A549 (cell line): Measurements from ENCODE around the gene TEKT3. TPM values are rescaled to one million over a fixed set of nuclear protein-coding genes. Genes with fewer than 3 reads are reported as not detected.

Source experiments
- ATAC-seq, 2 experiments: fragments of 200-7000 bp in 1 of 2; fragments of >200 bp in 1 of 2; cut with Nextera tagmentation in 1 of 2; cut with Tn5 transposase in 1 of 2; 3 replicates each; pipeline versions ENCODE4 v1.8.0 to v1.9.1; 2018 to 2020; ENCODE audit warnings: mild to moderate bottlenecking in 1 of 2, moderate library complexity in 1 of 2
- CTCF ChIA-PET: fragments of 300-600 bp; sonication (Branson Sonifier 250); formaldehyde crosslinking; extraction: SDS; loops from one replicate; lab custom pipeline; 2021; ENCODE audit warnings: antibody characterized with exemption, inconsistent platforms; lab: Yijun Ruan, JAX
- POLR2A ChIA-PET: fragments of 350-600 bp; formaldehyde crosslinking; extraction: SDS; loops from one replicate; lab custom pipeline; 2021; ENCODE audit warnings: antibody characterized with exemption, inconsistent platforms; lab: Yijun Ruan, JAX
- DNase-seq, 2 experiments: peaks; one replicate each; pipeline versions ENCODE4 v3.0.0 to v3.0.0-alpha.2; 2011 to 2016; ENCODE audit warnings: low read depth in 1 of 2, low spot score in 1 of 2
- FAIRE-seq: peaks from 2 replicates; lab custom pipeline; 2011; peaks lifted over from hg19 to GRCh38; lab: Jason Lieb, UNC
- H3K27ac ChIP-seq, 2 experiments: fragments of >200 bp; sonication (Bioruptor Twin); formaldehyde crosslinking; 3 replicates each; pipeline ENCODE4 v1.5.1; 2016 to 2017
- H3K4me1 ChIP-seq: fragments of >200 bp; sonication (Bioruptor Twin); formaldehyde crosslinking; 3 replicates; pipeline ENCODE4 v1.6.1; 2016
- H3K4me2 ChIP-seq: fragments of >200 bp; sonication (Bioruptor Twin); formaldehyde crosslinking; 3 replicates; pipeline ENCODE4 v1.6.1; 2016
- H3K4me3 ChIP-seq: fragments of >200 bp; sonication (Bioruptor Twin); formaldehyde crosslinking; 3 replicates; pipeline ENCODE4 v1.5.1; 2016
- H3K9me3 ChIP-seq: fragments of >200 bp; sonication (Bioruptor Twin); formaldehyde crosslinking; 3 replicates; pipeline ENCODE4 v1.6.1; 2016
- CBX2 ChIP-seq: fragments of 200-600 bp; sonication (generic); IDR thresholded peaks from 2 replicates; pipeline ENCODE4 v1.6.1; 2016; ENCODE audit warnings: low read depth, mild to moderate bottlenecking, borderline replicate concordance
- CBX8 ChIP-seq: fragments of 200-600 bp; sonication (generic); IDR thresholded peaks from 2 replicates; pipeline ENCODE4 v1.6.1; 2016
- CEBPB ChIP-seq, 2 experiments: fragments of >200 bp in 1 of 2; sonication (Bioruptor Twin) in 1 of 2; formaldehyde crosslinking in 1 of 2; IDR thresholded peaks; 2 replicates each; pipeline ENCODE4 v1.6.1; 2012 to 2016
- CHD2 ChIP-seq: fragments of 150-350 bp; IDR thresholded peaks from 2 replicates; pipeline ENCODE4 v1.6.1; 2014; ENCODE audit warnings: low read length; ENCODE audit not compliant: partially characterized antibody
- CHD4 ChIP-seq: fragments of 200-600 bp; sonication (generic); IDR thresholded peaks from 2 replicates; pipeline ENCODE4 v1.6.1; 2016; ENCODE audit warnings: antibody characterized with exemption, mild to moderate bottlenecking, borderline replicate concordance
- EHF ChIP-seq: fragments of 250-450 bp; sonication (Bioruptor Pico); IDR thresholded peaks from 2 replicates; pipeline ENCODE4 v1.5.0; 2020; ENCODE audit warnings: mild to moderate bottlenecking
- EHMT2 ChIP-seq: fragments of 200-600 bp; sonication (generic); IDR thresholded peaks from 2 replicates; pipeline ENCODE4 v1.6.1; 2016; ENCODE audit warnings: antibody characterized with exemption, low read depth, mild to moderate bottlenecking, moderate library complexity
- ELK1 ChIP-seq: fragments of 150-350 bp; IDR thresholded peaks from 2 replicates; pipeline ENCODE4 v1.6.1; 2014; ENCODE audit warnings: low read depth, mild to moderate bottlenecking, low read length
- EP300 ChIP-seq, 2 experiments: fragments of >200 bp; sonication (Bioruptor Twin); formaldehyde crosslinking; IDR thresholded peaks; 2 replicates in 1 of 2; 3 replicates in 1 of 2; pipeline ENCODE4 v1.6.1; 2016 to 2017
- FOSB ChIP-seq: fragments of 250-450 bp; sonication (Bioruptor Pico); IDR thresholded peaks from 2 replicates; pipeline ENCODE4 v1.5.0; 2020; ENCODE audit warnings: mild to moderate bottlenecking, moderate library complexity
- FOSL2 ChIP-seq, 2 experiments: fragments of 450-650 bp in 1 of 2; fragments of >200 bp in 1 of 2; sonication (Bioruptor Twin) in 1 of 2; formaldehyde crosslinking; IDR thresholded peaks; 2 replicates each; pipeline versions ENCODE4 v1.5.0 to v1.6.1; 2016 to 2020; ENCODE audit warnings: mild to moderate bottlenecking in 1 of 2, moderate library complexity in 1 of 2
- HDAC2 ChIP-seq: fragments of 200-600 bp; sonication (generic); IDR thresholded peaks from 2 replicates; pipeline ENCODE4 v1.6.1; 2016
- HES2 ChIP-seq: fragments of >200 bp; sonication (Bioruptor Twin); formaldehyde crosslinking; IDR thresholded peaks from 2 replicates; pipeline ENCODE4 v1.6.1; 2016
- HEYL ChIP-seq: fragments of 250-450 bp; sonication (Bioruptor Pico); IDR thresholded peaks from 2 replicates; pipeline ENCODE4 v1.8.0; 2021; ENCODE audit warnings: mild to moderate bottlenecking, moderate library complexity
- HMGXB4 ChIP-seq: fragments of 250-450 bp; sonication (Bioruptor Pico); IDR thresholded peaks from 2 replicates; pipeline ENCODE4 v1.5.0; 2021; ENCODE audit warnings: mild to moderate bottlenecking, moderate library complexity, borderline replicate concordance
- HOXA7 ChIP-seq: fragments of 250-450 bp; sonication (Bioruptor Pico); IDR thresholded peaks from 2 replicates; pipeline ENCODE4 v1.5.0; 2020; ENCODE audit warnings: mild to moderate bottlenecking, moderate library complexity
- HOXB13 ChIP-seq: fragments of 250-450 bp; sonication (Bioruptor Pico); IDR thresholded peaks from 2 replicates; pipeline ENCODE4 v1.5.0; 2020; ENCODE audit warnings: low read depth, mild to moderate bottlenecking, moderate library complexity
- HOXB5 ChIP-seq: fragments of 250-450 bp; sonication (Bioruptor Pico); IDR thresholded peaks from 2 replicates; pipeline ENCODE4 v1.5.0; 2020; ENCODE audit warnings: mild to moderate bottlenecking, moderate library complexity
- JUN ChIP-seq, 2 experiments: fragments of >200 bp; sonication (Bioruptor Twin); formaldehyde crosslinking; IDR thresholded peaks; 2 replicates in 1 of 2; 3 replicates in 1 of 2; pipeline ENCODE4 v1.6.1; 2016 to 2017
- JUNB ChIP-seq: fragments of >200 bp; sonication (Bioruptor Twin); formaldehyde crosslinking; IDR thresholded peaks from 2 replicates; pipeline ENCODE4 v1.6.1; 2016
- NR3C1 ChIP-seq: fragments of >200 bp; sonication (Bioruptor Twin); formaldehyde crosslinking; IDR thresholded peaks from 3 replicates; pipeline ENCODE4 v1.6.1; 2017
- SREBF2 ChIP-seq: fragments of 450-650 bp; IDR thresholded peaks from 2 replicates; pipeline ENCODE4 v1.6.1; 2014; ENCODE audit warnings: mild to moderate bottlenecking, moderate library complexity
- TP53 ChIP-seq: fragments of 250-450 bp; sonication (Bioruptor Pico); IDR thresholded peaks from 2 replicates; pipeline ENCODE4 v1.5.0; 2021; ENCODE audit warnings: mild to moderate bottlenecking, moderate library complexity
- ZC3H11A ChIP-seq: fragments of 450-650 bp; IDR thresholded peaks from 2 replicates; pipeline ENCODE4 v1.6.1; 2014; ENCODE audit warnings: antibody characterized with exemption, mild to moderate bottlenecking
- ZFP36 ChIP-seq: fragments of 450-650 bp; IDR thresholded peaks from 2 replicates; pipeline ENCODE4 v1.6.1; 2014; ENCODE audit warnings: borderline replicate concordance; ENCODE audit not compliant: partially characterized antibody
- WGBS: methylation state at CpG from one replicate; pipeline ENCODE4 v1.1.6; 2017; ENCODE audit errors: missing lambda C conversion rate; 5-methylcytosine and 5-hydroxymethylcytosine counted together
- polyA plus RNA-seq, 4 experiments: library from polyadenylated mRNA; depleted of rRNA in 3 of 4; stranded (reverse); fragments of >200 nt; fragmentation: RNase III in 1 of 4; extraction: RNeasy Plus Mini Kit Qiagen cat#74134 plus additional on column Dnase treatment in 1 of 4; gene quantifications; 2 replicates in 3 of 4; 3 replicates in 1 of 4; pipeline ENCODE4 v1.2.3, GENCODE V29; 2011 to 2017

The TEKT3 gene
- polyA plus RNA-seq, 2 of the 4 experiments (the other 2 are of a cell fraction), result 0.17 to 0.21 TPM

DNA sequence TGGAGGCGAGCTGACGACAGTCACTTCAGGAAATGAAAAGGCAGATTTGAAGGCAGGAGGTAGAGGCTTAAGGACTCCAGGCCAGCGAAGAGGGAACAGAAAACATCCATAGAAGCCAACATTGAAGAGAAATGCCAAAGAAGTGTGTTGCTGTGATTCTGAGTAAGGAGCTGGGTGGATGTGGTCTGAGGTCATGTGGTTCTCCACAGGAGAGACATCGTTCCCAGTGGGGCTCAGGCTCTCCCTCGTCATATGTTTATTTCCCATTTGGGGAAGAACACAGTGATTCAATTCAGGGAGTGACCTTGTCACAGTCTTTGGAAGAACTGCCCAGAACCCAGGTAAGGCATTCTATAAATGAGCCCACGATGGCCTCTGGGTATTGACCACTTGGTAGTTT lies 69.7 kb downstream of the TEKT3 start:
- FAIRE-seq (no peak), DNase-seq (no peak), ATAC-seq (no peak)
- Histone ChIP-seq H3K9me3 (peaks cover 16% of the 10 kb centered on the region), H3K27ac (peak overlapping the region; percentile 76 to 80; a peak in 5 of 6 replicates), H3K4me1 (peaks cover 30% of the 10 kb centered on the region), H3K4me3 (no peak overlapping the region), H3K4me2 (no peak overlapping the region)
- ChIA-PET CTCF (interaction anchor here (0.7 to 3.5 kb wide), 4 partner anchors 9 to 232 kb away, joined by 3 to 18 read pairs (median 10); no protein-coding TSS in a partner anchor), POLR2A (no interaction called here)
- no peak for TF ChIP-seq CEBPB (IDR thresholded peaks at IDR 0.05)
- no peak for TF ChIP-seq NR3C1
- no peak for TF ChIP-seq JUNB
- no peak for TF ChIP-seq EHMT2
- no peak for TF ChIP-seq ELK1
- TF ChIP-seq EHF (CRISPR knock-in tag), result no peak
- no peak for TF ChIP-seq ZFP36
- no peak for TF ChIP-seq SREBF2
- no peak for TF ChIP-seq HMGXB4 (CRISPR knock-in tag)
- TF ChIP-seq HEYL, result no peak
- TF ChIP-seq CBX8, result no peak
- TF ChIP-seq CHD2, result no peak
- TF ChIP-seq FOSL2 (IDR thresholded peaks at IDR 0.05), result no peak
- TF ChIP-seq FOSL2 (CRISPR knock-in tag; IDR thresholded peaks at IDR 0.05), result no peak
- TF ChIP-seq EP300 (IDR thresholded peaks at IDR 0.05), result no peak
- TF ChIP-seq ZC3H11A, result no peak
- no peak for TF ChIP-seq HES2
- no peak for TF ChIP-seq HOXB13
- TF ChIP-seq JUN (IDR thresholded peaks at IDR 0.05), result no peak
- no peak for TF ChIP-seq FOSB
- TF ChIP-seq TP53 (CRISPR knock-in tag), result no peak
- WGBS, result 90% methylated on average over 6 of the region's 6 CpGs

DNA sequence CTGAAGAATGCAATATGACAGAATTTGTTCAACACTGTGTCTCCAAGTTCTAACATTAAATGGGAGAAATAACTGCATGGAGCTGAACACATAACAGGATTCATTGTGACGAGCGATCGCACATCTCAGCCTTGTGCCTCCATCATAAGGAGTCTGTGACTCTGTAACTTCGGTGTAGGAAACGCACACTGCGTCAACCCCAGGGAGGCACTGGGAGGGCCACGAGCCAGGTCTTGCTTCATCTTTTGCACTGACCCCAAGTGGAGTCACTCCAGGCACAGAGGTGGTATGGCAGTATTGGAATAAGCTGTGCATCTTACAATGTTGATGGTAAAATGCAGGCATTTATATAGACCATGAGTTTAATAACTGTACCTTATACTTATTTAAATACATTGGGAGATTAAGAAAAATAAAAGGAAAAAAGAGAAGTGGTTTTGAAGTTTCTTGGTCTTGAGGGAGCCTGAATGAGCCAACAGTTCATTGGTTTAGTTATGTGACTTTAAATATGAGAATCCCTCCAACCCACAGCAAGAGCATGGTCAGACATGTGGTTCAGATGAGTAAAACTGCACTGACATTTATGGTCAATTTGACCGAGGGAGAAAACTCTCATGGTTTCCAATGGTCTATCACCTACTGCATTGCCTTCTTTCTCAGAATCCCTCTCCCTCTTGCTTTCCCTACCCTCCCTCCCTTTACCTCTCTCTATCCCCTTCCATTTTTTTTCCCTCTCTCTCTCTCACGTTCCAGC lies 70.6 kb downstream of the TEKT3 start:
- WGBS, result 88% methylated on average over 9 of the region's 9 CpGs
- no peak for TF ChIP-seq CBX2
- no peak for TF ChIP-seq HDAC2
- TF ChIP-seq SREBF2, result no peak
- no peak for TF ChIP-seq HOXB5 (CRISPR knock-in tag)
- no peak for TF ChIP-seq CHD4
- TF ChIP-seq CEBPB (IDR thresholded peaks at IDR 0.05), result no peak
- no peak for TF ChIP-seq CBX8
- TF ChIP-seq HOXA7 (CRISPR knock-in tag), result no peak
- TF ChIP-seq, all 56 proteins: peak for 0
- H3K9me3 ChIP-seq, result peaks cover 16% of the 10 kb centered on the region
- ATAC-seq (no peak), DNase-seq (no peak), FAIRE-seq (peak; percentile 49)
- H3K27ac ChIP-seq, result no peak overlapping the region; a peak in 1 of 6 replicates
- H3K4me2 ChIP-seq, result no peak overlapping the region
- ChIA-PET POLR2A (no interaction called here), CTCF (interaction anchor here (3.5 kb wide), 1 partner anchor 233 kb away, joined by 18 read pairs; no protein-coding TSS in a partner anchor)
- H3K4me3 ChIP-seq, result no peak overlapping the region
- H3K4me1 ChIP-seq, result peaks cover 23% of the 10 kb centered on the region
